Frontal cortex (tissue), 4 donors: ENCODE data around the gene NYAP2. TPM values are rescaled to one million over a fixed set of nuclear protein-coding genes. Genes with fewer than 3 reads are reported as not detected.

ENCODE experiments used
- DNase-seq, 2 donors: peaks; one replicate each; pipeline ENCODE4 v3.0.0; 2012; ENCODE audit warnings: low spot score in 2 of 2
- FAIRE-seq: peaks from 2 replicates; lab custom pipeline; 2012; peaks lifted over from hg19 to GRCh38; lab: Jason Lieb, UNC
- total RNA-seq: library from RNA; depleted of rRNA; stranded (reverse); fragments of >200 nt; gene quantifications from one replicate; pipeline ENCODE4 v1.2.3, GENCODE V29; 2014
- donor health status: control.
- donor health status: control.
- donor health status: control.

The NYAP2 gene
- total RNA-seq, 1 donor from 2014 or later = 14.3 TPM

GRCh38 chr2:225602205-225602604, 202.7 kb downstream of the NYAP2 start:
- DNase-seq (no peak), FAIRE-seq (no peak)

DNA sequence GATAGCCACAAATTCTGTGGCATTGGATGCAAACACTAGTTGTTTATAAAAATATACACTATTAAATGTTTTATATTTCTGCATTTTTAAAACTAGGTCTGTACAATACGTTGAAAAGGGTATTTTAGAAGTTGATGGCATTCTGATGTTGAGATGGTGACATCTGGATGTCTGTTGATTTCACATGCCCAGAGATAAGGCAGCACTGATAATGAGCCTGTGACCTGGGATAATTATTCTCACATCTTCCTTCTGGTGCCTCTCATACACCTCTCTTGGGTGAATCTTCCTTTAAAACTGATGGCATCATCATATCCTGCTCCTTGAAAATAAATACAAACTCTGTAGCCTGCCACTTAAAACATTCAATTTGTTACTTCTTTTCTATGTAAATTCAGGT, 208.6 kb downstream of the NYAP2 start:
- no peak for DNase-seq
- FAIRE-seq = no peak

DNA sequence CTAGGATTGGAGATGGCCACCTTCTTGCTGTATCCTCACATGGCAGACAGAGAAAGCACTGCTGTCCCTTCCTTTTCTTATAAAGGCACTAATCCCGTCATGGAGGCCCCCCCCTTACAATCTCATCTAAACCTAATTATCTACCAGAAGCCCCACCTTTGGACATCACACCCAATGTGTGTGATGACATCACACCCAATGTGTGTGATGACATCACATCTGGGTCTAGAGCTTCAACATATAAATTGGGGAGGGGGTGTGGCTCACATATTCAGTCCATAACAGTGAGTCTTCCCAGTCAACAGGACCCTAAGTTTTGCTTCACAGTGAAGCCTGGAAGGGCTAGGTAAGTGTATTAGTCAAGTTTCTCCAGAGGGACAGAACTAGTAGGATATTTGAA, 213.1 kb downstream of the NYAP2 start:
- no peak for DNase-seq
- FAIRE-seq = no peak

GRCh38 chr2:225614915-225615314, 215.4 kb downstream of the NYAP2 start:
- no peak for FAIRE-seq
- DNase-seq = no peak

GRCh38 chr2:225615514-225615913, 216.0 kb downstream of the NYAP2 start:
- no peak for FAIRE-seq
- DNase-seq = no peak

DNA sequence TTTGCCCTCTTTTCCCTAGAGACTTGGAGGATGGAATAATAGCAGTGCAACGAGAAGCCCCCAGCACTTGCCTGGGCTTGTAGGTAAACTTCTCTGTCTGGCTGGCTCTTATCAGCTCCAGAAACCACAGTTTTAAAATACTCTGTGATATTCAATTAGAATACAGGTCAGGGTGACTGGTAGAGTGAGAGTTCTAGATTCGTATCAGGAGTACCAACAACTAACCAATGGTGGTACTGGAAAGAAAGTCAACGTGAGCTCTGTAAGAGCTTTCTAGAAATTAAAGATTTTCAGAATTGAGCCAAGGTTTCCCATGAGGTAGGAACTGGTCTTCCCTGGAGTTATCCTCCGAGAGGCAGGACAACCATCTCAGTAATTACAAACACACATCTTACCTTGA, 216.9 kb downstream of the NYAP2 start:
- DNase-seq (no peak), FAIRE-seq (no peak)

- no peak for DNase-seq
- FAIRE-seq = no peak
Measured at GRCh38 chr2:225616848-225617247, 217.3 kb downstream of the NYAP2 start.

DNA sequence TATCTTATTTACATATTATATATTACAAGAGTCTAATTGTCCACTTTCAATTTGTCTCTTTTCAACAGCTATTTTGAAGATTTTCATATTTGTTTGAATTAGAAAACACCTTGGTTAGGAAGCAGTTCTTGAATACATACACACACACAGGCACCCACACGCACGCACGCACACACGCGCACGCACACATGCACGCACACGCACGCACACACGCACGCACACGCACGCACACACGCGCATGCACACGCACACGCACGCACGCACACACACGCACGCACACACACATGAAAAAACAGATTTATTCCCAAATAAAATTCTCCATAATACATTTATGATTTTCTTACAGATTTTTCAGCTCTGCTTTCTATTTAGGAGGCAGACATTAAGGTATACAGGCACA, 220.7 kb downstream of the NYAP2 start:
- DNase-seq (no peak), FAIRE-seq (no peak)

DNA sequence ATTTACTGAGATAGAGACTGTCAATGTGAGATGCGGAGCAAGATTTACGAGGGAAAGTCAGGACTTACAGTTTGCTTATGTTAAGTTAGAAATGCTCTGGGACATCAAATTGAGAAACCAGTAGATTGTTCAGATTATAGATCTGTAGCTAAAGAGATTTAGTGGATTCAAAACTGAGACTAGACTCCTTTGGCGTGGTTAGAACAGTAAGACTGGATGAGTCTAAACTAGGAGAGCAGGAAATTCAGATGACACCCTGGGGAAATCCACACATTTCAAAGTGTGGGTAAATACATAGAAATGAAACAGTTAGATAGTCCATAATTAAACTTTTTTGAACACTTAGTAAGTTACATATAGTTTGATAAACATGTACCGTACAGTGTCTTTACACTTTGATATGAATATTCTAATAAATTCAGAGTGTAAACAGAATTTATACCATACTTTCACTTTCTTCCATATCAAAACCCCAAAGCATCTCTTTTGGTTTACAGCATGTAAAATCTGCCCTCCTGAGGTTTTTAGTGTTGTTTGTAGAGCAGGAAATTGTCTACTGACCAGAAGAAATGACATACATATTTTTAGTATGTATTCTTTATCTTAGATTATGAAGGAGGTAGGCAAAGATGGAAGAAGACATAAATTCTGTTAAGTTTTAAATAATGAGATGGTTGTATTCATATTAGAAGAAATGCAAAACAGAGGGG, 231.5 kb downstream of the NYAP2 start:
- FAIRE-seq = no peak
- DNase-seq = no peak

DNA sequence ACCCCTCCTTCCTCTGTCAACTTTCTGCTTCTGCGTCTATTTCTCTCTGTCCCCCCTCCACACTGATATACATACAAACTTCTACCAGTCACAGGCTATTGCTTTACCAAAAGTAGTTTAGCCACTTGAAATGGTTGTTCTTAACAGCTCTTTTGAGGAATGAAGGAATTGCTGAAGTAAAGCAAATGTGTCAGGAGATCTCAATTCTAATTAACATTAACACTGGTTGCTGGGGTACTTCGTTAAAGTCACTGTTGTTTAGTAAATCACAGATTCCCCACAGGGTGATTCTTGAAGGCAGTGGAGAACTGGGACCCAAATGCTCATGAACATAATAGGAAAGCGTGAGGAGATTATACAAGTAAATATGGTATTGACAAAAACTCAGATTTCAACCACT, 232.8 kb downstream of the NYAP2 start:
- FAIRE-seq = no peak

DNA sequence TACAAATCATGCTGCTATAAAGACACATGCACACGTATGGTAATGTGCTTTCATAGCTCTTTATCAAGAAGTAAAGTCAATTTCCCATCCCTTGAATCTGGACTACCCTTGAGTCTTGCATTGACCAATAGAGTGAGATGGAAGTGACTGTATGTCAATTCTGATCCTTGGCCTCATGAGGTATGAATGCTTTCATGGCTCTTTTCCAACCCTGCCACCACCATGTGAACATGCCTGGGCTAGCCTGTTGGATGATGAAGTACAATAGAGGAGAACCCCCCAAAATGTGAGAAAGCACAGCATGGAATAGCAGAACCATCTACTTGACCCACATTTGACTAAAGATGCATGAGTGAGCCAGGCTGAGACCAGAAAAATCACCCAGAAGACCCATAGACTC, 237.0 kb downstream of the NYAP2 start:
- no peak for FAIRE-seq
- no peak for DNase-seq

More for the DNA sequence above, 232.8 kb downstream of the NYAP2 start:
- no peak for DNase-seq

DNA sequence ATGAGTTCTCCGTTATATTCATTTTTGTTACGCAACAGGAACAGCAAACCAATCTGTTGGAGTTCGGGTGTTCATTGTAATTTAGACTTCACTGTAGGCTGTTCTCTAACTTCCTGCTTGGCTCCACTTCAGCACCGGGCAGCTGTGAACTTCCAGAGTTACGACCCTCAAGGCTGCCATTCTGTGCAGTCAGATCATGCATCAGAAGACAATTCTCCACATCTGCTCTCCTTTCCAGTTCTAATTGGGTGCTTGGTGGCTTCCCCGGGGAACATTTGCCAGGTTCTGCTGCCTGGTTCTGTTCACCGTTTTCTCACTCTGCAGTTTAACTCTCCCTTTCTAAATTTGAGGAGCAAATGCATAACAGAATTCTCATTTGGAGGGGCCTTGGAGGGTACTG, 237.7 kb downstream of the NYAP2 start:
- no peak for DNase-seq
- no peak for FAIRE-seq

DNA sequence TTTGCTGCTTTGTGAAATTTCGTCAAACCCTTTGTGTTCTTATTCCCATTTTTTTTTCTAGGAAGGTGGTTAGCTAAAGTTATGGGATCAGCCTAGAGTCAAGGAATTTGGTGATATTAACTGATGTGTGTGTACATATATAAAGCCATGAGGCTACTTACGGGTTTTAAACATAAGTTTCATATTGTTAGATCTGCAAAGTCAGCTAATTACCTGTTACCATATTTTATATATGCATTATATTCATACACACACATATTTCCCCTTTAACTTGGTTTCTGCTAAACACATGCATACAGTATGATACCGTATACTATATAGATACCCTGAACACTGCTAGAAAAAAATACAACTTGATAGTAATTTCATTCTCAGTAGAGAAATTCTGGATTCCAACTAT, 241.0 kb downstream of the NYAP2 start:
- DNase-seq (no peak), FAIRE-seq (no peak)

GRCh38 chr2:225649274-225649673, 249.8 kb downstream of the NYAP2 start:
- FAIRE-seq (no peak), DNase-seq (no peak)

DNA sequence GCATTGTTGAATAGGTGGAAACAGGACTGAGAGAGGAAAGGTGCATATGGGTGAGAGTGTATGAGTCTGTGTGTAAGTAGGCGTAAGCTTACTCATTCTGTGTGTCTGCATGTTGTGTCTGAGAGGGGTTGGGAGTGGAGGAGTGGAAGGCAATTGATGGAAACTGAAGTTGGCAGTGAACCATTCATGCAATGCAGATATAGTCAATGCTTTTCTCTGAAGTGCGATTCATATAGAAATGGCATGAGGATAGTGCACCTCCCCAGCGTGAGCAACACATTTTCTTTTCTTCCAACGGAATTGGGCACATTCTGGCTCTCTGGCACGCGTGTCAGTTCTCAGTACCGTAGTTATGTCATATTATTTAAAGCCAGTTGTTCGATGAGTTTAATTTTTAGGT, 250.5 kb downstream of the NYAP2 start:
- DNase-seq (no peak), FAIRE-seq (no peak)

GRCh38 chr2:225660262-225661131, 261.0 kb downstream of the NYAP2 start:
- DNase-seq (peak; percentile 7 to 48), FAIRE-seq (peak; percentile 72)

GRCh38 chr2:225662101-225662500, 262.6 kb downstream of the NYAP2 start:
- FAIRE-seq = no peak
- DNase-seq = no peak

- no peak for DNase-seq
- FAIRE-seq = no peak
Measured at GRCh38 chr2:225667445-225667844, 267.9 kb downstream of the NYAP2 start.

GRCh38 chr2:225668606-225669266, 269.2 kb downstream of the NYAP2 start:
- FAIRE-seq = no peak
- peak in 1 of 2 donors; percentile 29 for DNase-seq

DNA sequence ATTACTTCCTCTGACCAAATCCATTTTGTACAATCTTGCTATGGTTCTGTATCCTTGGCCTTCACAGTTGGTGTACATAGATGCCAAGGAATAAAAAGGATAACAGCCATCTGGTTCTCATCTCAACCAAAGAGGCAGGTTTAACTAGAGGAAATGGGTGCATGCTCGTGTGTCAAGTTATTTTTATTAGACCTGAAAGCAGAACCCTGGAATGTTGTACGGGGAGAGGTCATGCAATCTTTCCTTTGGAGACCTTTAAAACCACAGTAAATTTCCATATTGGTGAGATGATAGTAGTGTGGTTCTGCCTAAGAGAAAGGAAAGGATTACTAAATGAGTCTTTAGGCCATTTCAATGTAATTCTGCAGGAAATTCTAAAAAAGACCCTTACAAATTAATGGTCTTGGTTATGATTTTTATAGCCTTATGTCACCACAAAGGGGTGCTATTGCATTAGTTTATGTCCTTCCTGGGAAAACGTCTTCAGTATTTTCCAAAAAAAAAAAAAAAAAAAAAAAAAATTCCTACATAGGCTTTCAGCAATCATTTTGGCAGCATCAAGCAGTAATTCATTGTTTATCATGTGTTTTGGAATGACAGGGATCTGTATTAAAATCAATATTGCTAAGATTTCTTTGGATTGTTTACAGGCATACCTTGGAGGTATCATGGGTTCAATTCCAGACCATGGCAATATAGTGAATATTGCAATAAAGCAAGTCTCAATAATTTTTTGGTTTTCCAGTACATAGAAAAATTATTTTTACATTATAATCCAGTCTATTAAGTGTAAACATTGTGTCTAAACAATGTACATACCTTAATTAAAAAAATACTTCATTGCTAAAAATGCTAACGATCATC, 270.8 kb downstream of the NYAP2 start:
- no peak for FAIRE-seq
- DNase-seq = no peak
